K562 (cell line): ENCODE data around the gene TMEM208. TPM values are rescaled to one million over a fixed set of nuclear protein-coding genes. Genes with fewer than 3 reads are reported as not detected.
A peak's percentile ranks its signal among the peaks of the same experiment; 100 is the strongest.

ENCODE experiments used
- ATAC-seq: fragments of 200-7000 bp; cut with Tn5 transposase; 3 replicates; pipeline ENCODE4 v1.9.1; 2020; ENCODE audit warnings: moderate library complexity
- BruUV-seq: library from RNA; stranded (reverse); fragments of 400-500 nt; replicated peaks from 2 replicates; lab custom pipeline; 2021; lab: Mats Ljungman, UMichigan
- CTCF ChIA-PET: fragments of 300-600 bp; formaldehyde crosslinking; extraction: SDS; loops from one replicate; lab custom pipeline; 2021; ENCODE audit warnings: low intra/inter-chr PET ratio; lab: Yijun Ruan, JAX
- POLR2A ChIA-PET: fragments of 300-600, 350-650 bp; sonication (Branson Sonifier 250); formaldehyde crosslinking; extraction: SDS; loops from one replicate; lab custom pipeline; 2021; ENCODE audit warnings: antibody characterized with exemption, inconsistent platforms; lab: Yijun Ruan, JAX
- DNase-seq, 4 experiments: peaks; one replicate each; pipeline versions ENCODE4 v3.0.0 to v3.0.0-alpha.2; 2011 to 2018; ENCODE audit warnings: low spot score in 3 of 4, mixed read lengths in 3 of 4; ENCODE audit errors: extremely low read depth in 1 of 4
- FAIRE-seq: peaks from 2 replicates; lab custom pipeline; 2011; peaks lifted over from hg19 to GRCh38; lab: Jason Lieb, UNC
- H2AFZ ChIP-seq: 2 replicates; pipeline ENCODE4 v1.6.0; 2011; ENCODE audit warnings: low read depth, low read length, control low read depth, inconsistent platforms
- H3K27ac ChIP-seq: fragments of 200-600 bp; 3 replicates; pipeline ENCODE4 v1.8.0; 2011; ENCODE audit warnings: low read depth, mild to moderate bottlenecking, control low read depth, inconsistent platforms, low read length, moderate library complexity, mixed read lengths; ENCODE audit errors: extremely low read depth
- H3K27me3 ChIP-seq, 2 experiments: fragments of 300-600 bp in 1 of 2; 2 replicates in 1 of 2; 3 replicates in 1 of 2; pipeline versions ENCODE4 v1.6.0 to v1.8.0; 2011; ENCODE audit warnings: inconsistent platforms in 2 of 2, low read length in 2 of 2, mild to moderate bottlenecking in 1 of 2, mixed read lengths in 1 of 2, moderate library complexity in 1 of 2; ENCODE audit not compliant: control insufficient read depth in 2 of 2, insufficient read depth in 2 of 2
- H3K36me3 ChIP-seq: fragments of 300-600 bp; 3 replicates; pipeline ENCODE4 v1.8.0; 2011; ENCODE audit warnings: mild to moderate bottlenecking, low read length, inconsistent platforms; ENCODE audit not compliant: control insufficient read depth, insufficient read depth
- H3K4me1 ChIP-seq, 2 experiments: fragments of 200-600 bp in 1 of 2; replicated peaks in 1 of 2; 2 replicates in 1 of 2; 3 replicates in 1 of 2; pipeline versions ENCODE4 v1.5.1 to v1.8.0; 2011; ENCODE audit warnings: inconsistent platforms in 2 of 2, low read length in 2 of 2, mild to moderate bottlenecking in 1 of 2, mixed read lengths in 1 of 2, moderate library complexity in 1 of 2; ENCODE audit not compliant: control insufficient read depth in 2 of 2, insufficient read depth in 2 of 2
- H3K4me2 ChIP-seq: 2 replicates; pipeline ENCODE4 v1.6.1; 2011; ENCODE audit warnings: low read length, control low read depth, inconsistent platforms, mixed read lengths; ENCODE audit not compliant: insufficient read depth
- H3K4me3 ChIP-seq: fragments of 200-600 bp; sonication (generic), shearing (Covaris generic); 2 replicates; pipeline ENCODE4 v1.5.1; 2016; ENCODE audit warnings: control low read depth, inconsistent platforms
- H3K79me2 ChIP-seq: fragments of 200-600 bp; 3 replicates; pipeline ENCODE4 v1.8.0; 2011; ENCODE audit warnings: low read length, inconsistent platforms; ENCODE audit not compliant: control insufficient read depth, insufficient read depth
- H3K9ac ChIP-seq, 2 experiments: 2 replicates each; pipeline versions ENCODE4 v1.6.0 to v1.6.1; 2011; ENCODE audit warnings: low read depth in 2 of 2, low read length in 2 of 2, control low read depth in 1 of 2, inconsistent platforms in 1 of 2, mild to moderate bottlenecking in 1 of 2, mixed read lengths in 1 of 2; ENCODE audit not compliant: insufficient read depth in 1 of 2
- H3K9me1 ChIP-seq: one replicate; pipeline ENCODE4 v1.6.0; 2011; ENCODE audit warnings: inconsistent platforms, mild to moderate bottlenecking, low read length, moderate library complexity; ENCODE audit not compliant: control insufficient read depth, insufficient read depth
- H3K9me3 ChIP-seq: replicated peaks from 2 replicates; pipeline ENCODE4 v1.5.1; 2011; ENCODE audit warnings: low read depth, low read length, inconsistent platforms; ENCODE audit not compliant: control insufficient read depth, insufficient read depth
- H4K20me1 ChIP-seq: replicated peaks from 2 replicates; pipeline ENCODE4 v1.6.1; 2011; ENCODE audit warnings: low read length, inconsistent platforms, mixed read lengths; ENCODE audit not compliant: control insufficient read depth, insufficient read depth
- CREB3 ChIP-seq: fragments of 450-650 bp; conservative IDR thresholded peaks from 2 replicates; pipeline ENCODE4 v1.6.1; 2016; ENCODE audit warnings: missing genetic modification characterization, low read depth, mild to moderate bottlenecking, missing compliant biosample characterization, moderate library complexity
- CTBP1 ChIP-seq: fragments of 450-650 bp; IDR thresholded peaks from 2 replicates; pipeline ENCODE4 v1.6.1; 2016; ENCODE audit warnings: borderline replicate concordance
- MTA2 ChIP-seq: fragments of 450-650 bp; IDR thresholded peaks from 2 replicates; pipeline ENCODE4 v1.6.1; 2016; ENCODE audit warnings: low read depth
- POLR2AphosphoS2 ChIP-seq: IDR thresholded peaks from 2 replicates; pipeline ENCODE4 v1.6.1; 2012; ENCODE audit warnings: low read length, improper control_type of control experiment
- RBFOX2 ChIP-seq: fragments of 200-400 bp; formaldehyde crosslinking; IDR thresholded peaks from 2 replicates; pipeline ENCODE4 v1.6.1; 2017; ENCODE audit warnings: low read depth, mild to moderate bottlenecking, low read length, moderate library complexity
- TEAD4 ChIP-seq, 2 experiments: sonication (generic) in 1 of 2; formaldehyde crosslinking in 1 of 2; IDR thresholded peaks; 2 replicates each; pipeline versions ENCODE4 v1.6.1 to v1.8.0; 2012 to 2022; ENCODE audit warnings: borderline replicate concordance in 1 of 2, inconsistent platforms in 1 of 2, low read length in 1 of 2, mild to moderate bottlenecking in 1 of 2, missing genetic modification reagents in 1 of 2
- TFE3 ChIP-seq: fragments of 450-650 bp; formaldehyde crosslinking; IDR thresholded peaks from 2 replicates; pipeline ENCODE4 v1.4.0; 2020; ENCODE audit warnings: mild to moderate bottlenecking, mixed read lengths
- TRIM28 ChIP-seq: fragments of 450-650 bp; IDR thresholded peaks from 2 replicates; pipeline ENCODE4 v1.6.1; 2017
- TSC22D4 ChIP-seq: fragments of 450-650 bp; IDR thresholded peaks from 2 replicates; pipeline ENCODE4 v1.6.1; 2016; ENCODE audit warnings: missing genetic modification characterization, missing biosample characterization, control low read depth
- ZNF592 ChIP-seq: fragments of 450-650 bp; IDR thresholded peaks from 2 replicates; pipeline ENCODE4 v1.6.1; 2017; ENCODE audit warnings: antibody characterized with exemption, mild to moderate bottlenecking
- WGBS: fragments of 100-300 bp; shearing (Covaris generic); methylation state at CpG from one replicate; pipeline ENCODE4 v1.1.6; 2016; ENCODE audit warnings: low coverage, mixed read lengths; ENCODE audit not compliant: insufficient coverage; ENCODE audit errors: missing lambda C conversion rate; 5-methylcytosine and 5-hydroxymethylcytosine counted together
- in situ Hi-C: fragments of 300-500 bp; cut with MboI; formaldehyde crosslinking; loops from 4 replicates; pipeline ENCODE4 v1.15.0; 2018; ENCODE audit warnings: inconsistent platforms, mixed read lengths
- intact Hi-C: fragments of 100-400 bp; cut with micrococcal nuclease; formaldehyde crosslinking; loops from 2 replicates; pipeline ENCODE4 v1.14.2; 2022
- polyA plus RNA-seq, 8 experiments: library from polyadenylated mRNA; depleted of rRNA in 4 of 8; stranded (reverse) in 5 of 8; unstranded in 3 of 8; fragments of >200 nt; fragmentation: Nextera tagmentation in 2 of 8; fragmentation: Illumina TruSeq in 1 of 8; extraction: Ambion mirVana in 2 of 8; extraction: Trizol in 1 of 8; gene quantifications; 2 replicates each; pipeline versions ENCODE4 v1.2.1 to v1.2.3, GENCODE V29; 2011 to 2014; ENCODE audit warnings: inconsistent platforms in 1 of 8, missing spikeins in 1 of 8
- total RNA-seq, 7 experiments: library from RNA; depleted of rRNA in 6 of 7; stranded (reverse); fragments of >200 nt in 6 of 7; fragmentation: Illumina TruSeq in 2 of 7; extraction: Trizol in 2 of 7; gene quantifications; 2 replicates each; pipeline versions ENCODE4 v1.2.1 to v1.2.3, GENCODE V29; 2011 to 2021; ENCODE audit warnings: low replicate concordance in 1 of 7

TMEM208 gene
- total and polyA plus RNA-seq, 9 of the 15 experiments (the other 6 are each of a cell fraction or from before 2014, with no cell fraction given), result 31.8 to 239 (median 54.3) TPM

GRCh38 chr16:67244387-67245185 lies 17.7 kb downstream of the TMEM208 start:
- POLR2A ChIA-PET, result interaction anchor here (0.5 to 2.3 kb wide), 7 partner anchors 9 to 132 kb away, joined by 3 to 14 read pairs (median 6); partner anchors contain the start of gene ELMO3
- H3K27me3 ChIP-seq, result no peaks in the 10 kb centered on the region
- H3K4me1 ChIP-seq, result peaks cover 70 to 85% of the 10 kb centered on the region in 2 experiments
- ATAC-seq (peak; percentile 2), FAIRE-seq (peak; percentile 83), DNase-seq (peak in 3 of 4 experiments; percentile 28 to 82 (median 73))
- intact Hi-C loops, result loop anchor here (5.0 to 10.0 kb wide), 2 partner anchors 270 to 292 kb away; no protein-coding TSS in a partner anchor
- peaks cover 75% of the 10 kb centered on the region for H3K79me2 ChIP-seq
- no TSS peak for BruUV-seq
- no peak overlapping the region for H2AFZ ChIP-seq
- CTCF ChIA-PET, result no interaction called here
- peak overlapping the region; percentile 79 to 96 for H3K9ac ChIP-seq
- H3K36me3 ChIP-seq, result peaks cover 35% of the 10 kb centered on the region; the same call in 2 of the 3 replicates
- H3K9me1 ChIP-seq, result no peaks in the 10 kb centered on the region
- H3K4me3 ChIP-seq, result peak overlapping the region; percentile 88; the same call in 1 of the 2 replicates
- no peaks in the 10 kb centered on the region for H4K20me1 ChIP-seq
- peak overlapping the region; percentile 91 for H3K4me2 ChIP-seq
- WGBS, result 25% methylated on average over 5 of the region's 5 CpGs
- H3K9me3 ChIP-seq, result no peaks in the 10 kb centered on the region
- H3K27ac ChIP-seq, result peak overlapping the region; percentile 68
- in situ Hi-C loops, result no loop called here
- peak; percentile 36 for TF ChIP-seq RBFOX2
- no peak for TF ChIP-seq TFE3 (CRISPR knock-in tag)
- TF ChIP-seq ZNF592, result 0 out of 2 replicates have a peak, but pooled peaks have one; percentile 32
- no peak for TF ChIP-seq MTA2
- no peak for TF ChIP-seq POLR2AphosphoS2
- peak; percentile 24; the same call in 1 of the 2 replicates for TF ChIP-seq CTBP1
- no peak for TF ChIP-seq TRIM28
- no peak for TF ChIP-seq TSC22D4 (tag)
- no peak for TF ChIP-seq TEAD4 (IDR thresholded peaks at IDR 0.05; ENCODE audit: low read length)
- 0 out of 2 replicates have a peak, but pooled peaks have one; percentile 42 for TF ChIP-seq TEAD4 (CRISPR knock-in tag; IDR thresholded peaks at IDR 0.05; ENCODE audit: borderline replicate concordance)
- no peak for TF ChIP-seq CREB3 (tag)
